ENCODE measurements around the gene CACUL1. TPM values are rescaled to one million over a fixed set of nuclear protein-coding genes. Genes with fewer than 3 reads are reported as not detected.

The CACUL1 gene
- total RNA-seq, 1 experiment from 2014 or later: 67.5 TPM

- TF ChIP-seq CEBPB (IDR thresholded peaks at IDR 0.05; ENCODE audit: low read depth) (no peak), POLR2A (IDR thresholded peaks at IDR 0.05; ENCODE audit: borderline replicate concordance, extremely low read depth, insufficient read depth, insufficient read length) (no peak), SRF (IDR thresholded peaks at IDR 0.05; ENCODE audit: low read depth) (peak; percentile 70), JUND (IDR thresholded peaks at IDR 0.05) (peak; percentile 81; the same call in 1 of the 2 replicates), POLR2AphosphoS5 (IDR thresholded peaks at IDR 0.05; ENCODE audit: low read depth, low read length) (no peak), ELF1 (IDR thresholded peaks at IDR 0.05; ENCODE audit: borderline replicate concordance, low read depth) (no peak), EGR1 (IDR thresholded peaks at IDR 0.05; ENCODE audit: low read depth) (no peak), SP1 (IDR thresholded peaks at IDR 0.05; ENCODE audit: low read depth) (peak; percentile 68), CTCF (IDR thresholded peaks at IDR 0.05 in 2 of 3, conservative IDR thresholded peaks at IDR 0.05 in 1 of 3; ENCODE audit: borderline replicate concordance in 1 of 3, insufficient read depth in 1 of 3, low read depth in 2 of 3, low read length in 2 of 3) (peak in 1 of 3 experiments; percentile 12; a peak in 1 of 6 replicates), CBX3 (IDR thresholded peaks at IDR 0.05; ENCODE audit: low read depth) (peak; percentile 89), ZBTB33 (IDR thresholded peaks at IDR 0.05; ENCODE audit: extremely low read depth, insufficient replicate concordance, low read length) (no peak)
These were observed 45.0 kb upstream of the CACUL1 start (continued) for GRCh38 chr10:118799777-118800176.

GRCh38 chr10:118798231-118798662 lies 43.5 kb upstream of the CACUL1 start:
- peak overlapping the region; percentile 36 for H3K4me2 ChIP-seq (ENCODE audit: low read length)
- no TSS peak for BruUV-seq (replicated peaks)
- TF ChIP-seq TCF7L2 (IDR thresholded peaks at IDR 0.05; ENCODE audit: borderline replicate concordance, extremely low read depth, insufficient read depth, insufficient read length) (no peak), EZH2 (IDR thresholded peaks at IDR 0.05) (no peak), EZH2phosphoT487 (IDR thresholded peaks at IDR 0.05; ENCODE audit: borderline replicate concordance) (no peak), MAX (IDR thresholded peaks at IDR 0.05) (no peak), SRF (IDR thresholded peaks at IDR 0.05; ENCODE audit: low read depth) (no peak), ZNF274 (IDR thresholded peaks at IDR 0.05; ENCODE audit: low read depth, low read length) (no peak), ZFX (IDR thresholded peaks at IDR 0.05) (no peak), ELF1 (IDR thresholded peaks at IDR 0.05; ENCODE audit: borderline replicate concordance, low read depth) (no peak), ZBTB33 (IDR thresholded peaks at IDR 0.05; ENCODE audit: extremely low read depth, insufficient replicate concordance, low read length) (no peak), CEBPB (IDR thresholded peaks at IDR 0.05; ENCODE audit: low read depth) (no peak)

More at GRCh38 chr10:118798231-118798662, 43.5 kb upstream of the CACUL1 start:
- no peaks in the 10 kb centered on the region for H3K79me2 ChIP-seq (ENCODE audit: insufficient read depth, low read length)
- DNase-seq (ENCODE audit: low read depth, low spot score): peak; percentile 26
- no peaks in the 10 kb centered on the region for H3K27me3 ChIP-seq (ENCODE audit: insufficient read depth, low read length)
- peak; percentile 29; the same call in 1 of the 2 replicates for ATAC-seq
- CTCF ChIA-PET: interaction anchor here (0.7 to 2.6 kb wide), 3 partner anchors 155 to 234 kb away, joined by 3 to 17 read pairs (median 4); no protein-coding TSS in a partner anchor
- no peak overlapping the region for H3K9ac ChIP-seq (ENCODE audit: low read length)
- POLR2A ChIA-PET: interaction anchor here (0.7 kb wide), 1 partner anchor 43 kb away, joined by 3 read pairs; no protein-coding TSS in a partner anchor
- no peaks in the 10 kb centered on the region for H3K36me3 ChIP-seq (ENCODE audit: control insufficient read depth in 1 of 2, insufficient read depth in 2 of 2, low read length in 2 of 2)
- H3K9me2 ChIP-seq (ENCODE audit: insufficient read depth): no peaks in the 10 kb centered on the region
- H3K4me3 ChIP-seq (replicated peaks in 1 of 2; ENCODE audit: low read depth in 1 of 2, low read length in 2 of 2): no peak overlapping the region
- no peak overlapping the region for H3K27ac ChIP-seq (ENCODE audit: low read depth, low read length)
- no peaks in the 10 kb centered on the region for H3K9me3 ChIP-seq (ENCODE audit: control insufficient read depth in 1 of 2, insufficient read depth in 1 of 2, low read depth in 1 of 2, low read length in 2 of 2)
- peaks cover 0 to 33% of the 10 kb centered on the region in 2 experiments; a peak in 2 of 4 replicates for H3K4me1 ChIP-seq (ENCODE audit: control insufficient read depth in 1 of 2, insufficient read depth in 2 of 2, low read length in 2 of 2)
- no peak overlapping the region for H2AFZ ChIP-seq (ENCODE audit: low read depth, low read length, poor library complexity, severe bottlenecking)
- RAD21 ChIA-PET (ENCODE audit: low non-redundant PET in 1 of 2, low total read pairs in 2 of 2, uncharacterized antibody in 2 of 2, unreplicated experiment in 2 of 2): interaction anchor here in 1 of 2 experiments (0.7 kb wide), 1 partner anchor 225 kb away, joined by 7 read pairs; no protein-coding TSS in a partner anchor
- intact Hi-C loops (cut with micrococcal nuclease): no loop called here
- H4K20me1 ChIP-seq (ENCODE audit: insufficient read depth): no peaks in the 10 kb centered on the region

Measured in HCT116 (cell line).